Rectal smooth muscle tissue (tissue), 1 donor: ENCODE measurements around the gene TEX261.

Source experiments
- H3K27ac ChIP-seq: one replicate; pipeline ENCODE4 v1.7.0; 2013; ENCODE audit warnings: low read depth, low read length, inconsistent platforms
- H3K27me3 ChIP-seq: one replicate; pipeline ENCODE4 v1.7.0; 2013; ENCODE audit warnings: low read length; ENCODE audit not compliant: control insufficient read depth, insufficient read depth
- H3K36me3 ChIP-seq: one replicate; pipeline ENCODE4 v1.7.0; 2013; ENCODE audit warnings: low read length; ENCODE audit not compliant: control insufficient read depth, insufficient read depth
- H3K4me1 ChIP-seq: one replicate; pipeline ENCODE4 v1.7.0; 2013; ENCODE audit warnings: low read length; ENCODE audit not compliant: control insufficient read depth, insufficient read depth
- H3K4me3 ChIP-seq: one replicate; pipeline ENCODE4 v1.7.0; 2013; ENCODE audit warnings: low read length
- H3K9ac ChIP-seq: one replicate; pipeline ENCODE4 v1.7.0; 2013; ENCODE audit warnings: low read length

The TEX261 gene

GRCh38 chr2:70974592-70974991, 20.1 kb downstream of the TEX261 start:
- H3K9ac ChIP-seq = no peak overlapping the region

GRCh38 chr2:70967189-70967588, 27.5 kb downstream of the TEX261 start:
- Histone ChIP-seq H3K4me1 (no peaks in the 10 kb centered on the region), H3K27ac (no peak overlapping the region), H3K36me3 (no peaks in the 10 kb centered on the region), H3K9ac (no peak overlapping the region), H3K4me3 (no peak overlapping the region), H3K27me3 (peaks cover 6% of the 10 kb centered on the region)

More at GRCh38 chr2:70974592-70974991, 20.1 kb downstream of the TEX261 start:
- H3K27me3 ChIP-seq = no peaks in the 10 kb centered on the region
- H3K4me3 ChIP-seq = no peak overlapping the region
- no peaks in the 10 kb centered on the region for H3K36me3 ChIP-seq
- H3K27ac ChIP-seq = no peak overlapping the region
- H3K4me1 ChIP-seq = peaks cover 9% of the 10 kb centered on the region

GRCh38 chr2:70966681-70967080, 28.0 kb downstream of the TEX261 start:
- H3K4me1 ChIP-seq = no peaks in the 10 kb centered on the region
- no peak overlapping the region for H3K27ac ChIP-seq
- H3K4me3 ChIP-seq = no peak overlapping the region
- no peaks in the 10 kb centered on the region for H3K36me3 ChIP-seq
- H3K27me3 ChIP-seq = peaks cover 6% of the 10 kb centered on the region
- no peak overlapping the region for H3K9ac ChIP-seq

GRCh38 chr2:70965506-70965905, 29.2 kb downstream of the TEX261 start:
- H3K4me1 ChIP-seq = no peaks in the 10 kb centered on the region
- H3K27me3 ChIP-seq = peaks cover 6% of the 10 kb centered on the region
- H3K9ac ChIP-seq = no peak overlapping the region
- H3K27ac ChIP-seq = no peak overlapping the region
- H3K4me3 ChIP-seq = peak overlapping the region; percentile 59
- no peaks in the 10 kb centered on the region for H3K36me3 ChIP-seq

- no peak overlapping the region for H3K27ac ChIP-seq
- peaks cover 6% of the 10 kb centered on the region for H3K27me3 ChIP-seq
- H3K36me3 ChIP-seq = no peaks in the 10 kb centered on the region
- H3K4me1 ChIP-seq = no peaks in the 10 kb centered on the region
- H3K4me3 ChIP-seq = peak overlapping the region; percentile 59
- no peak overlapping the region for H3K9ac ChIP-seq
Observed at GRCh38 chr2:70964596-70965386, 29.9 kb downstream of the TEX261 start.

GRCh38 chr2:70964133-70964532, 30.5 kb downstream of the TEX261 start:
- Histone ChIP-seq H3K9ac (no peak overlapping the region), H3K36me3 (no peaks in the 10 kb centered on the region), H3K4me1 (no peaks in the 10 kb centered on the region), H3K4me3 (no peak overlapping the region), H3K27me3 (peaks cover 6% of the 10 kb centered on the region), H3K27ac (no peak overlapping the region)

- no peaks in the 10 kb centered on the region for H3K36me3 ChIP-seq
- H3K4me3 ChIP-seq = no peak overlapping the region
- no peak overlapping the region for H3K9ac ChIP-seq
- H3K27ac ChIP-seq = no peak overlapping the region
- H3K27me3 ChIP-seq = peaks cover 6% of the 10 kb centered on the region
- no peaks in the 10 kb centered on the region for H3K4me1 ChIP-seq
Observed at GRCh38 chr2:70962885-70963878, 31.5 kb downstream of the TEX261 start.

GRCh38 chr2:70962211-70962884, 32.3 kb downstream of the TEX261 start:
- Histone ChIP-seq H3K27me3 (peaks cover 6% of the 10 kb centered on the region), H3K27ac (no peak overlapping the region), H3K9ac (no peak overlapping the region), H3K36me3 (no peaks in the 10 kb centered on the region), H3K4me3 (no peak overlapping the region), H3K4me1 (no peaks in the 10 kb centered on the region)

GRCh38 chr2:70961648-70961994, 33.1 kb downstream of the TEX261 start:
- no peak overlapping the region for H3K4me3 ChIP-seq
- no peak overlapping the region for H3K9ac ChIP-seq
- peaks cover 6% of the 10 kb centered on the region for H3K27me3 ChIP-seq
- H3K36me3 ChIP-seq = no peaks in the 10 kb centered on the region
- no peaks in the 10 kb centered on the region for H3K4me1 ChIP-seq
- H3K27ac ChIP-seq = no peak overlapping the region

- Histone ChIP-seq H3K27ac (no peak overlapping the region), H3K4me3 (no peak overlapping the region), H3K4me1 (no peaks in the 10 kb centered on the region), H3K9ac (no peak overlapping the region), H3K36me3 (no peaks in the 10 kb centered on the region), H3K27me3 (peaks cover 6% of the 10 kb centered on the region)
Observed at GRCh38 chr2:70960833-70961647, 33.6 kb downstream of the TEX261 start.

- Histone ChIP-seq H3K9ac (no peak overlapping the region), H3K27ac (no peak overlapping the region), H3K4me1 (no peaks in the 10 kb centered on the region), H3K36me3 (no peaks in the 10 kb centered on the region), H3K4me3 (no peak overlapping the region), H3K27me3 (peaks cover 6% of the 10 kb centered on the region)
Observed at GRCh38 chr2:70959851-70960832, 34.5 kb downstream of the TEX261 start.
